Aorta (tissue), 5 donors: ENCODE data around the gene PACRG. TPM values are rescaled to one million over a fixed set of nuclear protein-coding genes. Genes with fewer than 3 reads are reported as not detected.

Source experiments
- ATAC-seq: fragments of 200-7000 bp; cut with Tn5 transposase; one replicate; pipeline ENCODE4 v1.9.1; 2022; ENCODE audit warnings: moderate library complexity; ENCODE audit not compliant: low FRiP score
- DNase-seq, 2 donors: peaks; one replicate each; pipeline ENCODE4 v3.0.0-alpha.2; 2020
- H3K27ac ChIP-seq, 2 donors: one replicate each; pipeline ENCODE4 v1.5.1; 2013; ENCODE audit warnings: low read length in 2 of 2, mild to moderate bottlenecking in 2 of 2, moderate library complexity in 2 of 2, control low read depth in 1 of 2, inconsistent platforms in 1 of 2, low read depth in 1 of 2
- H3K27me3 ChIP-seq, 2 donors: one replicate each; pipeline ENCODE4 v1.6.1; 2013; ENCODE audit warnings: control low read depth in 1 of 2, low read length in 1 of 2, mild to moderate bottlenecking in 1 of 2, moderate library complexity in 1 of 2; ENCODE audit not compliant: insufficient read depth in 2 of 2, control insufficient read depth in 1 of 2
- H3K36me3 ChIP-seq, 2 donors: one replicate each; pipeline ENCODE4 v1.6.1; 2013; ENCODE audit warnings: control low read depth in 1 of 2, low read length in 1 of 2, mild to moderate bottlenecking in 1 of 2; ENCODE audit not compliant: insufficient read depth in 2 of 2, control insufficient read depth in 1 of 2
- H3K4me1 ChIP-seq, 2 donors: one replicate each; pipeline ENCODE4 v1.6.1; 2013; ENCODE audit warnings: low read length in 2 of 2, control low read depth in 1 of 2, mild to moderate bottlenecking in 1 of 2, moderate library complexity in 1 of 2; ENCODE audit not compliant: insufficient read depth in 2 of 2, control insufficient read depth in 1 of 2
- H3K4me3 ChIP-seq, 2 donors: one replicate each; pipeline ENCODE4 v1.5.1; 2013; ENCODE audit warnings: low read length in 2 of 2, control low read depth in 1 of 2, mild to moderate bottlenecking in 1 of 2
- H3K9me3 ChIP-seq: one replicate; pipeline ENCODE4 v1.6.1; 2013; ENCODE audit warnings: mild to moderate bottlenecking, low read length; ENCODE audit not compliant: control insufficient read depth
- WGBS, 2 donors: extraction: QIAGEN DNeasy Blood & Tissue Kit; methylation state at CpG; one replicate each; pipeline ENCODE4 v1.1.7; 2013; 5-methylcytosine and 5-hydroxymethylcytosine counted together
- intact Hi-C, 2 donors: fragments of 100-400 bp; cut with DNase I; formaldehyde crosslinking; loops; one replicate each; pipeline versions ENCODE4 v1.14.2 to v1.15.0; 2022
- polyA plus RNA-seq, 2 donors: library from polyadenylated mRNA; stranded (reverse); fragments of 200-250 nt; gene quantifications; one replicate each; pipeline ENCODE4 v1.2.3, GENCODE V29; 2013
- total RNA-seq, 2 donors: library from RNA; stranded (reverse); fragmentation: NEBNext Ultra II Directional; extraction: Animal tissue kit (Norgen Biotek cat#: 25700); gene quantifications; one replicate each; pipeline ENCODE4 v1.2.1, GENCODE V29; 2021
- donor health status: healthy with polysubstance abuse.
- donor health status: Bipolar disorder and iron deficiency.
- donor health status: DM: no; HTN: no; CAD: no.
- donor health status: DM: no; HTN: no; CAD: no.
- donor health status: DM: yes; HTN: yes; CAD: no.

The PACRG gene
- total and polyA plus RNA-seq, 4 donors = 0.26 to 2.7 (median 0.54) TPM; not detected in 1

- Histone ChIP-seq H3K4me1 (no peaks in the 10 kb centered on the region), H3K36me3 (no peaks in the 10 kb centered on the region), H3K27ac (no peak overlapping the region), H3K9me3 (peaks cover 1% of the 10 kb centered on the region), H3K4me3 (no peak overlapping the region), H3K27me3 (no peaks in the 10 kb centered on the region)
- intact Hi-C loops = no loop called here
- WGBS, 2 donors = 47% methylated on average over 4 of the region's 4 CpGs
- no peak for ATAC-seq
- DNase-seq = no peak
These were observed 420.2 kb downstream of the PACRG start for GRCh38 chr6:163147994-163148393.

- 62 to 78% methylated on average over 22 to 24 of the region's 24 CpGs for WGBS, 2 donors
- H3K4me3 ChIP-seq = no peak overlapping the region
- no peaks in the 10 kb centered on the region for H3K4me1 ChIP-seq
- H3K36me3 ChIP-seq = no peaks in the 10 kb centered on the region
- peaks cover 1% of the 10 kb centered on the region for H3K9me3 ChIP-seq
- H3K27ac ChIP-seq = no peak overlapping the region
- DNase-seq = no peak
- intact Hi-C loops = no loop called here
- ATAC-seq = peak; percentile 30
- H3K27me3 ChIP-seq = no peaks in the 10 kb centered on the region
These were observed 420.9 kb downstream of the PACRG start for GRCh38 chr6:163148451-163149278.

GRCh38 chr6:163149279-163149848 is 421.6 kb downstream of the PACRG start:
- ATAC-seq (peak; percentile 44), DNase-seq (no peak)
- no peaks in the 10 kb centered on the region for H3K36me3 ChIP-seq
- 71 to 72% methylated on average over 35 of the region's 35 CpGs for WGBS, 2 donors
- H3K9me3 ChIP-seq = peaks cover 1% of the 10 kb centered on the region
- H3K4me3 ChIP-seq = no peak overlapping the region
- no peaks in the 10 kb centered on the region for H3K27me3 ChIP-seq
- no peaks in the 10 kb centered on the region for H3K4me1 ChIP-seq
- intact Hi-C loops = no loop called here
- H3K27ac ChIP-seq = no peak overlapping the region

- Histone ChIP-seq H3K9me3 (peaks cover 1% of the 10 kb centered on the region), H3K27me3 (no peaks in the 10 kb centered on the region), H3K4me1 (no peaks in the 10 kb centered on the region), H3K4me3 (no peak overlapping the region), H3K36me3 (no peaks in the 10 kb centered on the region), H3K27ac (no peak overlapping the region)
- no peak for DNase-seq
- ATAC-seq = no peak
- WGBS, 2 donors = 32 to 52% methylated on average over 6 of the region's 6 CpGs
- intact Hi-C loops = no loop called here
These were observed 423.4 kb downstream of the PACRG start for GRCh38 chr6:163151212-163151611.

GRCh38 chr6:163152701-163153100 is 424.9 kb downstream of the PACRG start:
- ATAC-seq = no peak
- no peaks in the 10 kb centered on the region for H3K27me3 ChIP-seq
- WGBS, 2 donors = 77 to 88% methylated on average over 6 of the region's 6 CpGs
- intact Hi-C loops = no loop called here
- no peak overlapping the region for H3K27ac ChIP-seq
- H3K36me3 ChIP-seq = no peaks in the 10 kb centered on the region
- no peaks in the 10 kb centered on the region for H3K4me1 ChIP-seq
- peaks cover 1% of the 10 kb centered on the region for H3K9me3 ChIP-seq
- DNase-seq = no peak
- H3K4me3 ChIP-seq = no peak overlapping the region

- Histone ChIP-seq H3K4me1 (no peaks in the 10 kb centered on the region), H3K27me3 (no peaks in the 10 kb centered on the region), H3K36me3 (no peaks in the 10 kb centered on the region), H3K4me3 (no peak overlapping the region), H3K9me3 (no peaks in the 10 kb centered on the region), H3K27ac (no peak overlapping the region)
- DNase-seq = no peak
- intact Hi-C loops = no loop called here
- WGBS, 2 donors = 76 to 84% methylated on average over 1 of the region's 1 CpG
- no peak for ATAC-seq
These were observed 431.3 kb downstream of the PACRG start for GRCh38 chr6:163159110-163159509.

- Histone ChIP-seq H3K36me3 (no peaks in the 10 kb centered on the region), H3K4me1 (no peaks in the 10 kb centered on the region), H3K27ac (no peak overlapping the region), H3K27me3 (no peaks in the 10 kb centered on the region), H3K9me3 (no peaks in the 10 kb centered on the region), H3K4me3 (no peak overlapping the region)
- WGBS, 2 donors = 86 to 90% methylated on average over 10 of the region's 10 CpGs
- no peak for ATAC-seq
- intact Hi-C loops = no loop called here
- DNase-seq = no peak
These were observed 431.9 kb downstream of the PACRG start for GRCh38 chr6:163159689-163160088.

- Histone ChIP-seq H3K4me1 (no peaks in the 10 kb centered on the region), H3K27me3 (no peaks in the 10 kb centered on the region), H3K4me3 (no peak overlapping the region), H3K36me3 (no peaks in the 10 kb centered on the region), H3K27ac (no peak overlapping the region), H3K9me3 (no peaks in the 10 kb centered on the region)
- intact Hi-C loops = no loop called here
- no peak for DNase-seq
- no peak for ATAC-seq
- 84 to 88% methylated on average over 11 of the region's 11 CpGs for WGBS, 2 donors
These were observed 434.5 kb downstream of the PACRG start for GRCh38 chr6:163162007-163162873.
